ENCODE measurements around the gene DHPS.
"Not testable (repeated sequence)": the region's sequence is repeated elsewhere in the genome, so short reads cannot be mapped to it uniquely, and the experiment has no call there.

The DHPS gene

GRCh38 chr19:12715929-12716328 is 34.2 kb upstream of the DHPS start:
- no peak overlapping the region for H3K4me3 Mint-ChIP-seq
- H3K27ac Mint-ChIP-seq = no peak overlapping the region
- no peaks in the 10 kb centered on the region for H3K27me3 Mint-ChIP-seq (ENCODE audit: low read depth)
- H3K4me1 Mint-ChIP-seq (ENCODE audit: low read depth) = peaks cover 6% of the 10 kb centered on the region
- peaks cover 31% of the 10 kb centered on the region for H3K36me3 Mint-ChIP-seq (ENCODE audit: low read depth)
- H3K9me3 Mint-ChIP-seq = no peaks in the 10 kb centered on the region

GRCh38 chr19:12715102-12715501 is 33.4 kb upstream of the DHPS start:
- no peak overlapping the region for H3K4me3 Mint-ChIP-seq
- no peaks in the 10 kb centered on the region for H3K4me1 Mint-ChIP-seq (ENCODE audit: low read depth)
- no peaks in the 10 kb centered on the region for H3K9me3 Mint-ChIP-seq
- no peak overlapping the region for H3K27ac Mint-ChIP-seq
- no peaks in the 10 kb centered on the region for H3K27me3 Mint-ChIP-seq (ENCODE audit: low read depth)
- H3K36me3 Mint-ChIP-seq (ENCODE audit: low read depth) = peaks cover 36% of the 10 kb centered on the region

- not testable (repeated sequence) for H3K27me3 Mint-ChIP-seq (ENCODE audit: low read depth); H3K4me1 Mint-ChIP-seq (ENCODE audit: low read depth); H3K4me3 Mint-ChIP-seq; H3K9me3 Mint-ChIP-seq; H3K27ac Mint-ChIP-seq
- H3K36me3 Mint-ChIP-seq (ENCODE audit: low read depth) = peaks cover 32% of the 10 kb centered on the region
Measured at GRCh38 chr19:12713304-12713703, 31.6 kb upstream of the DHPS start.

- H3K27ac Mint-ChIP-seq; H3K4me1 Mint-ChIP-seq (ENCODE audit: low read depth); H3K27me3 Mint-ChIP-seq (ENCODE audit: low read depth); H3K9me3 Mint-ChIP-seq; H3K4me3 Mint-ChIP-seq: not testable (repeated sequence)
- H3K36me3 Mint-ChIP-seq (ENCODE audit: low read depth) = peaks cover 32% of the 10 kb centered on the region
Measured at GRCh38 chr19:12712077-12712476, 30.4 kb upstream of the DHPS start.

- Mint-ChIP-seq H3K4me1 (ENCODE audit: low read depth) (no peaks in the 10 kb centered on the region), H3K27ac (no peak overlapping the region), H3K36me3 (ENCODE audit: low read depth) (peaks cover 36% of the 10 kb centered on the region), H3K4me3 (no peak overlapping the region), H3K9me3 (no peaks in the 10 kb centered on the region), H3K27me3 (ENCODE audit: low read depth) (no peaks in the 10 kb centered on the region)
Measured at GRCh38 chr19:12711187-12711586, 29.5 kb upstream of the DHPS start.

- Mint-ChIP-seq H3K27me3 (ENCODE audit: low read depth) (no peaks in the 10 kb centered on the region), H3K4me1 (ENCODE audit: low read depth) (no peaks in the 10 kb centered on the region), H3K36me3 (ENCODE audit: low read depth) (peaks cover 33% of the 10 kb centered on the region), H3K9me3 (no peaks in the 10 kb centered on the region), H3K27ac (no peak overlapping the region), H3K4me3 (no peak overlapping the region)
Measured at GRCh38 chr19:12708641-12709040, 27.0 kb upstream of the DHPS start.

- Mint-ChIP-seq H3K4me1 (ENCODE audit: low read depth) (no peaks in the 10 kb centered on the region), H3K27me3 (ENCODE audit: low read depth) (no peaks in the 10 kb centered on the region), H3K9me3 (no peaks in the 10 kb centered on the region)
Measured at GRCh38 chr19:12706332-12706718, 24.6 kb upstream of the DHPS start.

GRCh38 chr19:12705654-12706331 is 24.1 kb upstream of the DHPS start:
- Mint-ChIP-seq H3K9me3 (no peaks in the 10 kb centered on the region), H3K27ac (no peak overlapping the region), H3K4me3 (no peak overlapping the region), H3K4me1 (ENCODE audit: low read depth) (no peaks in the 10 kb centered on the region), H3K36me3 (ENCODE audit: low read depth) (peaks cover 28% of the 10 kb centered on the region), H3K27me3 (ENCODE audit: low read depth) (no peaks in the 10 kb centered on the region)

More at GRCh38 chr19:12706332-12706718, 24.6 kb upstream of the DHPS start:
- Mint-ChIP-seq H3K4me3 (no peak overlapping the region), H3K27ac (no peak overlapping the region), H3K36me3 (ENCODE audit: low read depth) (peaks cover 32% of the 10 kb centered on the region)

GRCh38 chr19:12705169-12705568 is 23.5 kb upstream of the DHPS start:
- Mint-ChIP-seq H3K9me3 (no peaks in the 10 kb centered on the region), H3K4me3 (no peak overlapping the region), H3K4me1 (ENCODE audit: low read depth) (no peaks in the 10 kb centered on the region), H3K36me3 (ENCODE audit: low read depth) (peaks cover 24% of the 10 kb centered on the region), H3K27ac (no peak overlapping the region), H3K27me3 (ENCODE audit: low read depth) (no peaks in the 10 kb centered on the region)

GRCh38 chr19:12703046-12703445 is 21.4 kb upstream of the DHPS start:
- Mint-ChIP-seq H3K36me3 (ENCODE audit: low read depth) (peaks cover 27% of the 10 kb centered on the region), H3K27me3 (ENCODE audit: low read depth) (no peaks in the 10 kb centered on the region), H3K9me3 (no peaks in the 10 kb centered on the region), H3K27ac (no peak overlapping the region), H3K4me1 (ENCODE audit: low read depth) (peaks cover 2% of the 10 kb centered on the region), H3K4me3 (no peak overlapping the region)

- Mint-ChIP-seq H3K9me3 (no peaks in the 10 kb centered on the region), H3K4me3 (no peak overlapping the region), H3K27me3 (ENCODE audit: low read depth) (no peaks in the 10 kb centered on the region), H3K36me3 (ENCODE audit: low read depth) (peaks cover 29% of the 10 kb centered on the region), H3K27ac (no peak overlapping the region), H3K4me1 (ENCODE audit: low read depth) (peaks cover 4% of the 10 kb centered on the region)
Measured at GRCh38 chr19:12701596-12702282, 20.1 kb upstream of the DHPS start.

- Mint-ChIP-seq H3K27me3 (ENCODE audit: low read depth) (no peaks in the 10 kb centered on the region), H3K9me3 (no peaks in the 10 kb centered on the region), H3K4me3 (peak overlapping the region; percentile 71), H3K27ac (peak overlapping the region; percentile 80), H3K36me3 (ENCODE audit: low read depth) (peaks cover 13% of the 10 kb centered on the region), H3K4me1 (ENCODE audit: low read depth) (peaks cover 9% of the 10 kb centered on the region)
Measured at GRCh38 chr19:12698138-12698537, 16.5 kb upstream of the DHPS start.

GRCh38 chr19:12697425-12697824 is 15.7 kb upstream of the DHPS start:
- Mint-ChIP-seq H3K36me3 (ENCODE audit: low read depth) (peaks cover 10% of the 10 kb centered on the region), H3K4me3 (peak overlapping the region; percentile 21)
- not testable (repeated sequence) for H3K9me3 Mint-ChIP-seq; H3K27ac Mint-ChIP-seq; H3K27me3 Mint-ChIP-seq (ENCODE audit: low read depth); H3K4me1 Mint-ChIP-seq (ENCODE audit: low read depth)

- no peaks in the 10 kb centered on the region for H3K9me3 Mint-ChIP-seq
- H3K36me3 Mint-ChIP-seq (ENCODE audit: low read depth) = peaks cover 8% of the 10 kb centered on the region
Measured at GRCh38 chr19:12696366-12697335, 15.0 kb upstream of the DHPS start, which contains the start of gene FBXW9. FBXW9 (minus strand) TSS chr19:12696631; CDS start chr19:12696581, 50 bp downstream.

More at GRCh38 chr19:12696366-12697335, 15.0 kb upstream of the DHPS start, which contains the start of gene FBXW9:
- H3K4me1 Mint-ChIP-seq (ENCODE audit: low read depth) = peaks cover 9% of the 10 kb centered on the region
- no peaks in the 10 kb centered on the region for H3K27me3 Mint-ChIP-seq (ENCODE audit: low read depth)
- peak within 1 kb of the TSS; percentile 96 for H3K27ac Mint-ChIP-seq
- peak within 1 kb of the TSS; percentile 88 for H3K4me3 Mint-ChIP-seq

Data from T-helper 1 cell treated with Interleukin-12 subunit alpha and Interleukin-12 subunit beta and Interleukin-4 antibody, amounts not matched to agents 30 μg/mL and 1 μg/mL, for 36 hours (primary cell).